ENCODE measurements around the gene CLSTN2. TPM values are rescaled to one million over a fixed set of nuclear protein-coding genes. Genes with fewer than 3 reads are reported as not detected.

Gene CLSTN2
- total RNA-seq, 1 experiment from 2014 or later: not detected

DNA sequence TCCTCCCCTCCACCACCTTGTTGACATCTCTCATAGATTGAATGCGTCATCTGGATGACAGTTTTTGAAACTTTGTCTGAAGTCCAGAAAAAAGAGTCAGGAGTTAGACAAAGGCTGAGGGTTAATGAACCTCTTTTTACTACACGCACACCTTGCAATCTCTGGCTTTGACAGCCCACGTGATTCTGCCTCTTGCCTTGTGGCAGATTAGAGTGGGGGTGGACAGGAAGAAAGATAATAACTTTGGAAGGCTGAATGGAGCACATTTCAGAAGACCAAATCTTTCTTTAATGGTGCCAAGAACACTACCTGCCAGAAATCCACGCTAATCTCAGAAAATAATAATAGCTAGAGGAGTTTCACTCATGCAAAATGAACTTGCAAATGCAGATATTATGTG, 415.0 kb downstream of the CLSTN2 start:
- Histone ChIP-seq H3K9me3 (ENCODE audit: insufficient read depth, low read depth) (no peaks in the 10 kb centered on the region), H3K79me2 (ENCODE audit: low read depth) (no peaks in the 10 kb centered on the region), H3K27me3 (ENCODE audit: insufficient read depth, low read depth) (no peaks in the 10 kb centered on the region), H3K27ac (no peak overlapping the region), H3K4me3 (no peak overlapping the region), H3K36me3 (ENCODE audit: low read depth) (no peaks in the 10 kb centered on the region), H3K9me2 (ENCODE audit: insufficient read depth) (no peaks in the 10 kb centered on the region), H3K4me2 (no peak overlapping the region), H3K4me1 (replicated peaks; ENCODE audit: insufficient read depth) (peaks cover 10% of the 10 kb centered on the region; the same call in 1 of the 2 replicates), H2AFZ (no peak overlapping the region), H4K20me1 (ENCODE audit: insufficient read depth) (no peaks in the 10 kb centered on the region), H3F3A (ENCODE audit: insufficient read depth, low read depth) (no peaks in the 10 kb centered on the region)
- CTCF ChIA-PET: no interaction called here
- intact Hi-C loops (cut with micrococcal nuclease; ENCODE audit: unreplicated experiment): no loop called here
- DNase-seq: no peak
- BruUV-seq (replicated peaks): no TSS peak
- TF ChIP-seq, protein P1, sequence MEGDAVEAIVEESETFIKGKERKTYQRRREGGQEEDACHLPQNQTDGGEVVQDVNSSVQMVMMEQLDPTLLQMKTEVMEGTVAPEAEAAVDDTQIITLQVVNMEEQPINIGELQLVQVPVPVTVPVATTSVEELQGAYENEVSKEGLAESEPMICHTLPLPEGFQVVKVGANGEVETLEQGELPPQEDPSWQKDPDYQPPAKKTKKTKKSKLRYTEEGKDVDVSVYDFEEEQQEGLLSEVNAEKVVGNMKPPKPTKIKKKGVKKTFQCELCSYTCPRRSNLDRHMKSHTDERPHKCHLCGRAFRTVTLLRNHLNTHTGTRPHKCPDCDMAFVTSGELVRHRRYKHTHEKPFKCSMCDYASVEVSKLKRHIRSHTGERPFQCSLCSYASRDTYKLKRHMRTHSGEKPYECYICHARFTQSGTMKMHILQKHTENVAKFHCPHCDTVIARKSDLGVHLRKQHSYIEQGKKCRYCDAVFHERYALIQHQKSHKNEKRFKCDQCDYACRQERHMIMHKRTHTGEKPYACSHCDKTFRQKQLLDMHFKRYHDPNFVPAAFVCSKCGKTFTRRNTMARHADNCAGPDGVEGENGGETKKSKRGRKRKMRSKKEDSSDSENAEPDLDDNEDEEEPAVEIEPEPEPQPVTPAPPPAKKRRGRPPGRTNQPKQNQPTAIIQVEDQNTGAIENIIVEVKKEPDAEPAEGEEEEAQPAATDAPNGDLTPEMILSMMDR (conservative IDR thresholded peaks at IDR 0.05): no peak
- no peak for TF ChIP-seq EZH2 (IDR thresholded peaks at IDR 0.05; ENCODE audit: low read depth)
- POLR2A ChIA-PET (ENCODE audit: unreplicated experiment): no interaction called here

DNA sequence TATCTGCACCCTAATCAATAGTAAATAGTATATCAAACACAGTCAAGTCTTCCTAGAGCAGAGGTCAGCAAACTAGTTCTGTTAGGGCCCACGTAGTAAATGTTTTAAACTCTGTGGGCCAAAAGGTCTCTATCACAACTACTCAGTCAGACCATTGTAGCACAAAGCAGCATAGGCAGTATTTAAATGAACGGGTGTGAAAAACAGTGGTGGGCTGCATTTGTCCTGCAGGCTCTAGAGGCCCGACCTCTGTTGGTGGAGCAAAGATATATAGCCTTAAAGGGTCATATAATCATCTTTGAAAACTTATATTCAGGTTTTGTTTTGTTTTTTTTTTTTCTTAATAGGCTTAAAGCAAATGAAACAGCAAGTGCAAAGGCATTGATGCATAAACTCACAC, 416.5 kb downstream of the CLSTN2 start:
- TF ChIP-seq, protein P1 (conservative IDR thresholded peaks at IDR 0.05): no peak
- TF ChIP-seq EZH2 (IDR thresholded peaks at IDR 0.05; ENCODE audit: low read depth): no peak
- no TSS peak for BruUV-seq (replicated peaks)
- CTCF ChIA-PET: no interaction called here

DNA sequence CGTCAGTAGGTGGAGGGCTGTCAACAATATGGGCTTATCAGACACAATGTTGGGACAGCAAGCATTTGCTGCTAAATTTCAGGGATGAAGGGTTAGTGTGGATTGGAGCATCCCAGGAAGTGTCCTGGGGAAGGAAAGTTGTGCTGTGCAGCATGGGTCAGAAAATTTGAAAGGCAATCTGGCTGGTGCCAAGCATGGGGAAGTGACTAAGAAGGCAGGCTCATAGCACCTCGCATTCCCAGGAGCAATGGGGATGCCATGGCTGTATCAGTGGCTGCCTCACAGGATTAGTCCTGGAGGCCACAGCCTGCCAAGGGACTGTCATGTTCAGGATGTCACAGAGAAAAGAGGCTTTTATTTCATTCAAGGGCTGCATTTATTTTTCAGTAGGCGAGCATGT, 420.5 kb downstream of the CLSTN2 start:
- Histone ChIP-seq H2AFZ (no peak overlapping the region), H3K27ac (no peak overlapping the region), H3K4me1 (replicated peaks; ENCODE audit: insufficient read depth) (no peaks in the 10 kb centered on the region), H3F3A (ENCODE audit: insufficient read depth, low read depth) (no peaks in the 10 kb centered on the region), H3K27me3 (ENCODE audit: insufficient read depth, low read depth) (no peaks in the 10 kb centered on the region), H4K20me1 (ENCODE audit: insufficient read depth) (no peaks in the 10 kb centered on the region), H3K9me3 (ENCODE audit: insufficient read depth, low read depth) (no peaks in the 10 kb centered on the region), H3K79me2 (ENCODE audit: low read depth) (no peaks in the 10 kb centered on the region), H3K4me2 (no peak overlapping the region), H3K4me3 (no peak overlapping the region), H3K9me2 (ENCODE audit: insufficient read depth) (no peaks in the 10 kb centered on the region), H3K36me3 (ENCODE audit: low read depth) (no peaks in the 10 kb centered on the region)
- intact Hi-C loops (cut with micrococcal nuclease; ENCODE audit: unreplicated experiment): no loop called here
- no peak for DNase-seq
- TF ChIP-seq, protein P1 (conservative IDR thresholded peaks at IDR 0.05): no peak
- no peak for TF ChIP-seq EZH2 (IDR thresholded peaks at IDR 0.05; ENCODE audit: low read depth)
- CTCF ChIA-PET: no interaction called here
- no TSS peak for BruUV-seq (replicated peaks)
- POLR2A ChIA-PET (ENCODE audit: unreplicated experiment): no interaction called here

More for the DNA sequence above, 416.5 kb downstream of the CLSTN2 start:
- H4K20me1 ChIP-seq (ENCODE audit: insufficient read depth): no peaks in the 10 kb centered on the region
- H3K9me2 ChIP-seq (ENCODE audit: insufficient read depth): no peaks in the 10 kb centered on the region
- H3K4me2 ChIP-seq: no peak overlapping the region
- H3K36me3 ChIP-seq (ENCODE audit: low read depth): no peaks in the 10 kb centered on the region
- no peaks in the 10 kb centered on the region for H3F3A ChIP-seq (ENCODE audit: insufficient read depth, low read depth)
- no peaks in the 10 kb centered on the region for H3K27me3 ChIP-seq (ENCODE audit: insufficient read depth, low read depth)
- DNase-seq: no peak
- POLR2A ChIA-PET (ENCODE audit: unreplicated experiment): no interaction called here
- H3K79me2 ChIP-seq (ENCODE audit: low read depth): no peaks in the 10 kb centered on the region
- H3K27ac ChIP-seq: no peak overlapping the region
- intact Hi-C loops (cut with micrococcal nuclease; ENCODE audit: unreplicated experiment): no loop called here
- no peaks in the 10 kb centered on the region for H3K9me3 ChIP-seq (ENCODE audit: insufficient read depth, low read depth)
- no peak overlapping the region for H3K4me3 ChIP-seq
- H2AFZ ChIP-seq: no peak overlapping the region
- H3K4me1 ChIP-seq (replicated peaks; ENCODE audit: insufficient read depth): peaks cover 10% of the 10 kb centered on the region; the same call in 1 of the 2 replicates

All from PC-9 (cell line).